Fibroblast of lung (primary cell): ENCODE data around the gene ZNF44.

Source experiments
- CTCF ChIP-seq, 2 donors: IDR thresholded peaks in 1 of 2; conservative IDR thresholded peaks in 1 of 2; 1 replicate in 1 of 2; 2 replicates in 1 of 2; pipeline ENCODE4 v1.5.1; 2011 to 2012; ENCODE audit warnings: low read length in 2 of 2, control low read depth in 1 of 2, inconsistent platforms in 1 of 2, low read depth in 1 of 2, mild to moderate bottlenecking in 1 of 2
- EZH2 ChIP-seq: IDR thresholded peaks from 2 replicates; pipeline ENCODE4 v1.5.1; 2012; ENCODE audit warnings: low read length, control low read depth, mild to moderate bottlenecking; ENCODE audit errors: missing control alignments

GRCh38 chr19:12247644-12248222 is 47.0 kb downstream of the ZNF44 start:
- TF ChIP-seq CTCF (conservative IDR thresholded peaks at IDR 0.05 in 1 of 2, IDR thresholded peaks at IDR 0.05 in 1 of 2; ENCODE audit: low read depth in 1 of 2, low read length in 2 of 2) = no peak
- no peak for TF ChIP-seq EZH2
